Fibroblast of villous mesenchyme (primary cell): ENCODE measurements around the gene PTPRM. TPM values are rescaled to one million over a fixed set of nuclear protein-coding genes. Genes with fewer than 3 reads are reported as not detected.

Experiments used
- DNase-seq: peaks from one replicate; pipeline ENCODE4 v3.0.0-alpha.2; 2010; ENCODE audit warnings: low read depth
- H3K4me3 ChIP-seq: 2 replicates; pipeline ENCODE4 v1.5.1; 2011; ENCODE audit warnings: low read depth, mild to moderate bottlenecking, low read length
- CTCF ChIP-seq: IDR thresholded peaks from 2 replicates; pipeline ENCODE4 v1.5.1; 2012; ENCODE audit warnings: low read depth, mild to moderate bottlenecking, low read length; ENCODE audit not compliant: insufficient read depth
- total RNA-seq: library from RNA; depleted of rRNA; stranded (reverse); fragments of >200 nt; gene quantifications from 2 replicates; pipeline ENCODE4 v1.2.3, GENCODE V29; 2012

PTPRM gene
- total RNA-seq, 1 donor: 56.1 TPM

DNA sequence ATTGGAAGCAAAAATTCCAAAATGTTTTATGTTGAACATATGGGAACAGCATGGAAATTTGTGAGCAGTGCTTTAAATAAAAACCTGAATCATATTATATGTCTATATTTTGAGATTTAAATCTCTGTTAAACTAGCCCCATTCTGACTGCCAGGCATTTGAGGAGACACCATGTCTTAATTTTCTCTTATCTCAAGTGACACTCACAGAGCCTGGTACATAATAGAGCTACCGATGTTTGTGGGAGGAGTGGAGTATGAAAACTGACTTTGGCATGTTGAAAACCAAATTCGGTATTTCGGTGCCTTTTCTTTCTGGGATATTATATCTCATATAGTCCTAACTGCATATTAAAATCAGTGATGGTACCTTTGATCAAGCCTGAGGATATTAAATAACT lies 124.1 kb downstream of the PTPRM start:
- no peak for TF ChIP-seq CTCF
- no peak for DNase-seq
- no peak overlapping the region for H3K4me3 ChIP-seq

DNA sequence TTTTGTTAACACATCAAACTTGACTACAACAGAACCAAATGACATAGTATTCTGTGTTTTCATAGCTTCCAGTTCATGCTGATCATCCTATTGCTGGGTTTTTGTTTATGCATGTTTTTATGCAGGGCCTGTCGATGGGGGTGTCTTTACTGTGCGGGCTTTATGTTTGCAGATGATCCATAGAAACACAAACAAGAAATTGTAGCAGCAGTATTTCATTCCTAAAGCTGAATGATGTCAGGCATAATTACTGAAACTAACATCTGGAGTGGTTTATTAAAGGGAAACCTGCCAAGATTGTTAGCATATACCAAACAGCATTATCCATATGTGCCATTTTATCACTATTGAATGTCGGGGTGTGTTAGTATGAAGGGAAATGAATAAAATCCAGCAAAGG lies 129.7 kb downstream of the PTPRM start:
- TF ChIP-seq CTCF: no peak
- no peak overlapping the region for H3K4me3 ChIP-seq
- DNase-seq: no peak

DNA sequence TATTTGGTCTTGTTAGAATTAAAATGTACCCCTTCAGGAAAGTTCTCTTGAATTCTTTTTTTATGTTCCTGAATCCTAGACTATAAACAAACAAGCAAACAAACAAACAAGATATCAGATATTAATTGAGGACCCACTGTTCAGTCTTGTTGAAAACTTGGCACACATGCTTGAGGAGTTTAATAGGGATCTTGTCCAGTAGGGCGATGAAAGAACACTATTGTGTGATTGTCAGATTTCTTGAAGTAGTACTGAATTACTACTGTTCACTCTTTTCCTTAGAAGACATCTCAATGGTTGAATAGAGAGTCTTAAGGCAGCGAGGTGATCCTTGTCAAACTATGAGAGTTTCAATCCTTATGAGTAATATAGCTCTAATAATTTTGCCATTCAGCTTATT lies 130.2 kb downstream of the PTPRM start:
- no peak for DNase-seq
- no peak for TF ChIP-seq CTCF
- H3K4me3 ChIP-seq: no peak overlapping the region

- H3K4me3 ChIP-seq: no peak overlapping the region
- DNase-seq: no peak
- no peak for TF ChIP-seq CTCF
Observed at GRCh38 chr18:7711495-7711894, 144.4 kb downstream of the PTPRM start.

DNA sequence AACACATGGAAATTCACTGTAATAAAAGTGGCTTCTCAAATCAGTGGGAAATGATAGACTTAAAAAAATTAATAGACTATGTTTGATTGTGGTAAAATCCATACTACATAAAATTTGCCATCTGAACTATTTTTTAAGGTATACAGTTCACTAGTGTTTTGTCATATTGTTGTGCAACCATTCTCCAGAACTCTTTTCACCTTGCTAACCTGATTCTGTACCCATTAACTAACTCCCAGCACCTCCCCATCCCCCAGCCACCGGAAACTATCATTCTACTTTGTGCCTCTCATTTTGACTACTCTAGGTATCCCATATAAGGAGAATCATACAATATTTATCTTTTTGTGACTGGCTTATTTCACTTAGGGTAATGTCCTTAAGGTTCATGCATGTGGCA lies 153.3 kb downstream of the PTPRM start:
- DNase-seq: no peak
- no peak for TF ChIP-seq CTCF
- no peak overlapping the region for H3K4me3 ChIP-seq

- DNase-seq: no peak
- no peak overlapping the region for H3K4me3 ChIP-seq
- TF ChIP-seq CTCF: no peak
Observed at GRCh38 chr18:7721532-7721931, 154.4 kb downstream of the PTPRM start.

DNA sequence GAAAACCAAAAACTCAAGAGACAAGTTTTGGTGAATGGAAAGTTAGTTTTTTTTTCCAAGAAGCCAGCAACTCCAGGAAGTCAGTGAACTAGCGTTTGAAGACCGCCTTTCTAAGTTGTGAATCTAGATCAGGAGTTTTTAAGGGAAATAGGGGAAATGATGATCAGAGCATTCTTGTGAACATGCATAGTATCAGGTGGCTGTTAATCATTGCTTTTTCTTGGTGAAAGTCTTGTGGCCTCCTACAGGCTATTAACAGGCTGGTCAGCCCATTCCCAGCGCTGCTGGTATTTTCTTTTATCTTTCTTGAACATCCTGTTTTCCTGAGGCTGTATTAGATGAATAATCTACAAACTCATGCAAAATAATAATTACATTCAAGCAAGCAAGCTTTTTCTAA lies 155.8 kb downstream of the PTPRM start:
- no peak for TF ChIP-seq CTCF
- DNase-seq: no peak
- no peak overlapping the region for H3K4me3 ChIP-seq
